GM12873 (cell line): Measurements from ENCODE around the gene SUPT6H.

ENCODE experiments used
- CTCF ChIP-seq: IDR thresholded peaks from 2 replicates; pipeline ENCODE4 v1.5.1; 2012; ENCODE audit warnings: low read depth, mild to moderate bottlenecking, moderate library complexity, low read length, control low read depth; ENCODE audit not compliant: insufficient read depth; ENCODE audit errors: missing control alignments

The SUPT6H gene

GRCh38 chr17:28657756-28658155 is 4.2 kb upstream of the SUPT6H start:
- no peak for TF ChIP-seq CTCF

- no peak for TF ChIP-seq CTCF
Measured at GRCh38 chr17:28662527-28662829, 473 bp downstream of the SUPT6H start.

- TF ChIP-seq CTCF = no peak
Measured at GRCh38 chr17:28663723-28664122, 1.7 kb downstream of the SUPT6H start.

- no peak for TF ChIP-seq CTCF
Measured at GRCh38 chr17:28665994-28666393, 4.0 kb downstream of the SUPT6H start.

GRCh38 chr17:28667870-28668269 is 5.9 kb downstream of the SUPT6H start:
- no peak for TF ChIP-seq CTCF

GRCh38 chr17:28669918-28670317 is 7.9 kb downstream of the SUPT6H start:
- no peak for TF ChIP-seq CTCF

GRCh38 chr17:28675490-28675889 is 13.5 kb downstream of the SUPT6H start:
- TF ChIP-seq CTCF = no peak

GRCh38 chr17:28675980-28676379 is 14.0 kb downstream of the SUPT6H start:
- peak; percentile 52 for TF ChIP-seq CTCF
